RWPE1 (cell line): ENCODE results near the gene SEMA3E.

Experiments
- CTCF ChIA-PET: fragments of 350-600 bp; sonication (Branson Sonifier 250); formaldehyde crosslinking; extraction: SDS; loops from one replicate; lab custom pipeline; 2021; lab: Yijun Ruan, JAX
- POLR2A ChIA-PET: fragments of 400-600 bp; formaldehyde crosslinking; extraction: SDS; loops from one replicate; lab custom pipeline; 2020; ENCODE audit warnings: antibody characterized with exemption; ENCODE audit not compliant: low non-redundant PET; lab: Yijun Ruan, JAX
- DNase-seq: peaks from one replicate; pipeline ENCODE4 v3.0.0; 2012; ENCODE audit warnings: low spot score
- H3K27ac ChIP-seq: fragments of 450-650 bp; 2 replicates; pipeline ENCODE4 v1.5.1; 2017
- TF ChIP-seq, protein P1 (sequence below): fragments of 450-650 bp; conservative IDR thresholded peaks from 2 replicates; pipeline ENCODE4 v1.5.1; 2017; ENCODE audit warnings: low read depth, mild to moderate bottlenecking

The SEMA3E gene

GRCh38 chr7:83426325-83426724 is 222.6 kb downstream of the SEMA3E start:
- TF ChIP-seq, protein P1, sequence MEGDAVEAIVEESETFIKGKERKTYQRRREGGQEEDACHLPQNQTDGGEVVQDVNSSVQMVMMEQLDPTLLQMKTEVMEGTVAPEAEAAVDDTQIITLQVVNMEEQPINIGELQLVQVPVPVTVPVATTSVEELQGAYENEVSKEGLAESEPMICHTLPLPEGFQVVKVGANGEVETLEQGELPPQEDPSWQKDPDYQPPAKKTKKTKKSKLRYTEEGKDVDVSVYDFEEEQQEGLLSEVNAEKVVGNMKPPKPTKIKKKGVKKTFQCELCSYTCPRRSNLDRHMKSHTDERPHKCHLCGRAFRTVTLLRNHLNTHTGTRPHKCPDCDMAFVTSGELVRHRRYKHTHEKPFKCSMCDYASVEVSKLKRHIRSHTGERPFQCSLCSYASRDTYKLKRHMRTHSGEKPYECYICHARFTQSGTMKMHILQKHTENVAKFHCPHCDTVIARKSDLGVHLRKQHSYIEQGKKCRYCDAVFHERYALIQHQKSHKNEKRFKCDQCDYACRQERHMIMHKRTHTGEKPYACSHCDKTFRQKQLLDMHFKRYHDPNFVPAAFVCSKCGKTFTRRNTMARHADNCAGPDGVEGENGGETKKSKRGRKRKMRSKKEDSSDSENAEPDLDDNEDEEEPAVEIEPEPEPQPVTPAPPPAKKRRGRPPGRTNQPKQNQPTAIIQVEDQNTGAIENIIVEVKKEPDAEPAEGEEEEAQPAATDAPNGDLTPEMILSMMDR: no peak
- no peak overlapping the region for H3K27ac ChIP-seq
- POLR2A ChIA-PET: no interaction called here
- CTCF ChIA-PET: no interaction called here
- DNase-seq: no peak

DNA sequence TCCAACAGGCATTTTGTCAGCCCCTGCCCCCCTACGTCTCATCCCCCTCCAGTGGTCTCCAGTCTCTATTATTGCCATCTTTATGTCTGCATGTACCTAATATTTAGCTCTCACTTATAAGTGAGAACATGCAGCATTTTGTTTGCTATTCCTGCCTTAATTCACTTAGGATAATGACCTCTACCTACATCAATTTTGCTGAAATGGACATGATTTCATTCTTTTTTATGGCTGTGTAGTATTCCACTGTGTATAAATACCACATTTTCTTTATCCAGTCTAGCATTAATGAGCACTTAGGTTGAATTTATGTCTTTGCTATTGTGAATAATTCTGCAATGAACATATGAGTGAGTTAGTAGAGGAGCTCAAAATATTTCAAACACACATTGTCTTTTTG is 229.9 kb downstream of the SEMA3E start:
- ChIA-PET CTCF (no interaction called here), POLR2A (no interaction called here)
- H3K27ac ChIP-seq: no peak overlapping the region
- DNase-seq: no peak
- TF ChIP-seq, protein P1: no peak

DNA sequence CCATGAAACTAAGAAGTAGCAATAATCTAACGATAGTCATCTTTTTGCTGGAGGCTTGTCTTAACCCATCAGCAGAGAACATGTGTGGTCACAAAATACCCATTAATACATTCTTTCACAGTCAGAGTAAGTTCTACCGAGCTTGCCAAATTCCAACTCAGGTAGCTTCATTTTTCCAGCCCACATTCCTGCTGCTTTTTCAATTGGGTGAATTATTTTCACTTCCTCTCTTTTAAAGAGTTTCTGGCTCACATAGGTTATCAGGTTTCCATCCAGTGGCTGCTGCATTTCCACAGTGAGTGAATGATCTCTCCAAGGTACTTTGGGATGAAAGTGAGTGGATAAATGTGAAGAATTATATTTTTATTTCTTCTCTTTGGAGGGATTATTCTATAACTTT is 233.1 kb downstream of the SEMA3E start:
- TF ChIP-seq, protein P1: no peak
- H3K27ac ChIP-seq: no peak overlapping the region
- CTCF ChIA-PET: no interaction called here
- POLR2A ChIA-PET: no interaction called here
- peak; percentile 3 for DNase-seq

DNA sequence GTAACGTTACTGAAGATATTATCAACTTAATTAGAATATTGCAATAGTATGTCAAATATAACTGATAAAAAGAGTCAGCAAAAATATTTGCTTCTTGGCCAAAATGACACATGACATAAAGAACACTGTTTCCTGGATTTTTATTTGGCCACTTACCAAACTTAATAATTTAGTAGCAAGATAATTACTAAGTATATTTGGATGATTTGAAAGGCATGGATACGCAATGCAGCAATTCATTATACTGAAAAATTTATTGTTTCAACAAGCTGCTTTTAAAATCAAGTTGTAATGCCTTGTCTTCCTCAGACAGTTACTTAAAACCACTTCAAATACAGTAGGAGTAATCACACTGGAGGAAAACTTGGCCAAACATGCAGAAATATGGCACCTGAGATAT is 234.0 kb downstream of the SEMA3E start:
- TF ChIP-seq, protein P1: no peak
- POLR2A ChIA-PET: no interaction called here
- no peak for DNase-seq
- CTCF ChIA-PET: interaction anchor here (0.5 kb wide), 1 partner anchor 259 kb away, joined by 3 read pairs; no protein-coding TSS in a partner anchor
- no peak overlapping the region for H3K27ac ChIP-seq

GRCh38 chr7:83413831-83414230 is 235.1 kb downstream of the SEMA3E start:
- no peak for DNase-seq
- ChIA-PET POLR2A (no interaction called here), CTCF (no interaction called here)
- TF ChIP-seq, protein P1: no peak
- no peak overlapping the region for H3K27ac ChIP-seq

DNA sequence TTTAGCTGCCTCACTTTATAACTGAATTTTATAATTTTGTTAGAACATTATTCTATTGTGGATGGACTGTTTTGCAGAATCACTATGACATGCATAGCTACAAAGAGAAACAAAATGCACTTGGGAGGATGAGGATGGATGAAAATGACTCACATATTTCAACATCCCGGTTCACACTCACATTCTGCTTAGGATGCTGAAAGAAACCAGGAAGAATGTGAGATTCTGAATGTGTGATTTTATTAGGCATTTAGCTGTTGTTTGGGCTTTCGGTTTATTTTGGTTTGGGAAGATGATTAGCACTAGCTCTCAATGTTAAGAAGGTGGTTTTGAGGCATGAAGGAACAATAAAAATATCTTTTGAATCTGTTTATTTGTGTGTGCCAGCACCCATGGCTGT is 235.5 kb downstream of the SEMA3E start:
- no peak for DNase-seq
- no peak overlapping the region for H3K27ac ChIP-seq
- TF ChIP-seq, protein P1: no peak
- POLR2A ChIA-PET: no interaction called here
- CTCF ChIA-PET: no interaction called here

DNA sequence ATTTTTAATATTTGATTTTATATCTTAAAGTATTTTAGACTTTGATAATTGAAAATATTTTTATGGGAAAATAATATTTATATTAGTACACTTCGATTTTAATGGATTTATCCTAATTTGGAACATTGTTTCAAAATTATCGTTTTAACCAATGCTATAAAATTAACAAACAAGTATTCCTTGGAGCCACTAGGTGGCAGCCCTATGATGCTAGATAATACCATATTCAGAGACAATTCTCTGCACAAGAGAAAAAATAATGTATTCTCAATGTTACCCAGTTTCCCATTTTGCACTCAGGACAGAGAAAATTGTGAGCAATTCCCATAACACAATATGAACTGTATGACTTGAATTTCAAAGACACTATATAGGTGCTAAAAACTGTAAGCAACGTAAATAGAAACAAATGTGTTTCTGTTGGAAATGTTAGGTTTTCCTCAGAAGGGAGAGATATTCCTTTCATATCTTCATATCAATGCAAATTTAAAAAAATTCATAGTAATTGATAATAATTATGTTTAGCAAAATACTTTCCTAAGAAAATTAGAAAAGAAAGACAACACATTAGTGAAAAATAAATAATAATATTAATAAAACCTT is 237.8 kb downstream of the SEMA3E start:
- CTCF ChIA-PET: no interaction called here
- DNase-seq: peak; percentile 23
- TF ChIP-seq, protein P1: peak; percentile 80
- POLR2A ChIA-PET: no interaction called here
- H3K27ac ChIP-seq: no peak overlapping the region
